ENCODE measurements around the gene LIMCH1.

LIMCH1 gene

GRCh38 chr4:41525129-41525528, 12.8 kb upstream of the LIMCH1 start:
- no peak for DNase-seq (ENCODE audit: low read depth)
- TF ChIP-seq MYC (IDR thresholded peaks at IDR 0.05; ENCODE audit: low read depth, low read length) (no peak), POLR2A (IDR thresholded peaks at IDR 0.05; ENCODE audit: extremely low read depth, insufficient read length) (no peak), MAX (IDR thresholded peaks at IDR 0.05; ENCODE audit: low read depth, low read length) (no peak)
- TF ChIP-seq, protein P1, sequence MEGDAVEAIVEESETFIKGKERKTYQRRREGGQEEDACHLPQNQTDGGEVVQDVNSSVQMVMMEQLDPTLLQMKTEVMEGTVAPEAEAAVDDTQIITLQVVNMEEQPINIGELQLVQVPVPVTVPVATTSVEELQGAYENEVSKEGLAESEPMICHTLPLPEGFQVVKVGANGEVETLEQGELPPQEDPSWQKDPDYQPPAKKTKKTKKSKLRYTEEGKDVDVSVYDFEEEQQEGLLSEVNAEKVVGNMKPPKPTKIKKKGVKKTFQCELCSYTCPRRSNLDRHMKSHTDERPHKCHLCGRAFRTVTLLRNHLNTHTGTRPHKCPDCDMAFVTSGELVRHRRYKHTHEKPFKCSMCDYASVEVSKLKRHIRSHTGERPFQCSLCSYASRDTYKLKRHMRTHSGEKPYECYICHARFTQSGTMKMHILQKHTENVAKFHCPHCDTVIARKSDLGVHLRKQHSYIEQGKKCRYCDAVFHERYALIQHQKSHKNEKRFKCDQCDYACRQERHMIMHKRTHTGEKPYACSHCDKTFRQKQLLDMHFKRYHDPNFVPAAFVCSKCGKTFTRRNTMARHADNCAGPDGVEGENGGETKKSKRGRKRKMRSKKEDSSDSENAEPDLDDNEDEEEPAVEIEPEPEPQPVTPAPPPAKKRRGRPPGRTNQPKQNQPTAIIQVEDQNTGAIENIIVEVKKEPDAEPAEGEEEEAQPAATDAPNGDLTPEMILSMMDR (IDR thresholded peaks at IDR 0.05; ENCODE audit: low read depth, low read length) = no peak
- H3K4me3 ChIP-seq (ENCODE audit: low read depth, low read length) = no peak overlapping the region

DNA sequence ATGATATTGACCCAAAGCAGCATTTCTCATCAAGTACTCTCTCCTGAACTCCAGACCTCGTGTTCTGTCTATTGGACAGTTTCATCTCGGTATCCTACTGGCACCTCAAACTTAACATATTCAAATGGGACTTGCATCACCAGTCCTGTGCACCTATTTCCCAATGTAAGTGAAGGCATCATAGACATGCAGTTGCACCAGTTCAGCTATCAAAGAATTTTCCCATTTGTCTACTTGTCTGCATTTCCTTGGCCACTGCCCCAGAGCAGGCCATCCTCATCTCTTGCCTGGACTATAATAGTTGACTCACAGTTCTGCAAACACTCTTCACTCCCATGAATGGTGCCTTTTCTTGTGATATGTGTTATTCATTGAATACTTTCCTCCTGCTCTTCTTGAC, 11.3 kb upstream of the LIMCH1 start:
- no peak for DNase-seq (ENCODE audit: low read depth)
- H3K4me3 ChIP-seq (ENCODE audit: low read depth, low read length) = no peak overlapping the region
- TF ChIP-seq MAX (IDR thresholded peaks at IDR 0.05; ENCODE audit: low read depth, low read length) (no peak), MYC (IDR thresholded peaks at IDR 0.05; ENCODE audit: low read depth, low read length) (no peak)
- TF ChIP-seq, protein P1 (IDR thresholded peaks at IDR 0.05; ENCODE audit: low read depth, low read length) = no peak

GRCh38 chr4:41528512-41529205, 9.3 kb upstream of the LIMCH1 start:
- DNase-seq (ENCODE audit: low read depth) = no peak
- TF ChIP-seq, protein P1 (IDR thresholded peaks at IDR 0.05; ENCODE audit: low read depth, low read length) = no peak
- no peak for TF ChIP-seq MYC (IDR thresholded peaks at IDR 0.05; ENCODE audit: low read depth, low read length)
- TF ChIP-seq POLR2A (IDR thresholded peaks at IDR 0.05; ENCODE audit: extremely low read depth, insufficient read length) = no peak
- no peak for TF ChIP-seq MAX (IDR thresholded peaks at IDR 0.05; ENCODE audit: low read depth, low read length)
- no peak overlapping the region for H3K4me3 ChIP-seq (ENCODE audit: low read depth, low read length)

DNA sequence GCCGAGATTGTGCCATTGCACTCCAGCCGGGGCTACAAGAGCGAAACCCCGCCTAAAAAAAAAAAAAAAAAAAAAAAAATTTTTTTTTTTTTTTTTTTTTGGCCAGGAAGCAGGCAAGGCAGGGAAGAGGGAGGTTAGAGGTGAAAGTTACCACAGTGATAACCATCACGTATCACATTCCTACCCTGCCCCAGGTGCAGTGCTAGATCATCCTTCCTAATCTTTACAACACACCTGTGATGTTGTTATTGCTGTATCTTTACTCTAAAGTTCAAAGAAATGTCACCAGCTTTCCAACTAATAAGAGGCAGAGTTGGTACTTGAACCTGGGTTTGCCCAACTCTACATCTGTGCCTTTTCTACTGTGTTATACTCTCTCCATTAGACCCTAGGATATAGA, 7.2 kb upstream of the LIMCH1 start:
- TF ChIP-seq, protein P1 (IDR thresholded peaks at IDR 0.05; ENCODE audit: low read depth, low read length) = no peak
- no peak for TF ChIP-seq MAX (IDR thresholded peaks at IDR 0.05; ENCODE audit: low read depth, low read length)
- no peak for TF ChIP-seq MYC (IDR thresholded peaks at IDR 0.05; ENCODE audit: low read depth, low read length)
- TF ChIP-seq POLR2A (IDR thresholded peaks at IDR 0.05; ENCODE audit: extremely low read depth, insufficient read length) = no peak
- no peak for DNase-seq (ENCODE audit: low read depth)
- no peak overlapping the region for H3K4me3 ChIP-seq (ENCODE audit: low read depth, low read length)

- no peak for DNase-seq (ENCODE audit: low read depth)
- TF ChIP-seq MYC (IDR thresholded peaks at IDR 0.05; ENCODE audit: low read depth, low read length) = no peak
- no peak for TF ChIP-seq MAX (IDR thresholded peaks at IDR 0.05; ENCODE audit: low read depth, low read length)
- H3K4me3 ChIP-seq (ENCODE audit: low read depth, low read length) = no peak overlapping the region
Measured at GRCh38 chr4:41532336-41532735, 5.6 kb upstream of the LIMCH1 start.

GRCh38 chr4:41532882-41533281, 5.1 kb upstream of the LIMCH1 start:
- no peak for DNase-seq (ENCODE audit: low read depth)
- H3K4me3 ChIP-seq (ENCODE audit: low read depth, low read length) = no peak overlapping the region
- TF ChIP-seq, protein P1 (IDR thresholded peaks at IDR 0.05; ENCODE audit: low read depth, low read length) = no peak
- no peak for TF ChIP-seq MYC (IDR thresholded peaks at IDR 0.05; ENCODE audit: low read depth, low read length)
- no peak for TF ChIP-seq POLR2A (IDR thresholded peaks at IDR 0.05; ENCODE audit: extremely low read depth, insufficient read length)
- TF ChIP-seq MAX (IDR thresholded peaks at IDR 0.05; ENCODE audit: low read depth, low read length) = no peak

Data from NB4 (cell line).